ENCODE results near the gene NEK4.

NEK4 gene

GRCh38 chr3:52721730-52722008 lies 49.1 kb downstream of the NEK4 start:
- no peak overlapping the region for H3K9ac ChIP-seq (ENCODE audit: low read length)
- peak overlapping the region; percentile 86; the same call in 1 of the 2 replicates for H3K4me2 ChIP-seq (ENCODE audit: low read depth, low read length)
- H3K27ac ChIP-seq (ENCODE audit: low read length), result peak overlapping the region; percentile 76; the same call in 1 of the 2 replicates

GRCh38 chr3:52721002-52721729 lies 49.6 kb downstream of the NEK4 start:
- H3K4me1 ChIP-seq (ENCODE audit: low read length), result peaks cover 33% of the 10 kb centered on the region
- H3K4me2 ChIP-seq (ENCODE audit: low read depth, low read length), result peak overlapping the region; percentile 86
- H3K79me2 ChIP-seq (ENCODE audit: low read length), result 0 out of 2 replicates have a peak, but pooled peaks cover 6% of the 10 kb centered on the region
- H3K36me3 ChIP-seq (replicated peaks; ENCODE audit: insufficient read depth, low read length), result no peaks in the 10 kb centered on the region
- no peak for TF ChIP-seq EZH2phosphoT487 (IDR thresholded peaks at IDR 0.05; ENCODE audit: low read length)
- no peak for TF ChIP-seq CTCF (IDR thresholded peaks at IDR 0.05; ENCODE audit: low read length)
- TF ChIP-seq EZH2 (optimal IDR thresholded peaks at IDR 0.05; ENCODE audit: low read depth, low read length), result no peak
- H3K27me3 ChIP-seq (replicated peaks; ENCODE audit: insufficient read depth, low read length), result no peaks in the 10 kb centered on the region
- peak overlapping the region; percentile 76; the same call in 1 of the 2 replicates for H3K27ac ChIP-seq (ENCODE audit: low read length)
- H3K9ac ChIP-seq (ENCODE audit: low read length), result no peak overlapping the region
- H4K20me1 ChIP-seq (ENCODE audit: insufficient read depth, low read length), result no peaks in the 10 kb centered on the region
- peak; percentile 87 for DNase-seq
- H3K9me3 ChIP-seq (replicated peaks; ENCODE audit: insufficient read depth, low read length), result no peaks in the 10 kb centered on the region
- no peaks in the 10 kb centered on the region for H3K9me2 ChIP-seq (replicated peaks; ENCODE audit: insufficient read depth, low read length)
- peak overlapping the region; percentile 16; the same call in 1 of the 2 replicates for H3K4me3 ChIP-seq (ENCODE audit: low read length)
- H2AFZ ChIP-seq (ENCODE audit: low read length), result no peak overlapping the region
- H3F3A ChIP-seq (ENCODE audit: insufficient read depth, low read length), result peaks cover 29% of the 10 kb centered on the region

More at GRCh38 chr3:52721730-52722008, 49.1 kb downstream of the NEK4 start:
- H3F3A ChIP-seq (ENCODE audit: insufficient read depth, low read length), result peaks cover 29% of the 10 kb centered on the region
- no peak for DNase-seq
- H2AFZ ChIP-seq (ENCODE audit: low read length), result no peak overlapping the region
- H3K9me3 ChIP-seq (replicated peaks; ENCODE audit: insufficient read depth, low read length), result no peaks in the 10 kb centered on the region
- no peaks in the 10 kb centered on the region for H3K27me3 ChIP-seq (replicated peaks; ENCODE audit: insufficient read depth, low read length)
- H3K79me2 ChIP-seq (ENCODE audit: low read length), result 0 out of 2 replicates have a peak, but pooled peaks cover 6% of the 10 kb centered on the region
- H3K36me3 ChIP-seq (replicated peaks; ENCODE audit: insufficient read depth, low read length), result no peaks in the 10 kb centered on the region
- TF ChIP-seq EZH2 (optimal IDR thresholded peaks at IDR 0.05; ENCODE audit: low read depth, low read length) (no peak), EZH2phosphoT487 (IDR thresholded peaks at IDR 0.05; ENCODE audit: low read length) (no peak), CTCF (IDR thresholded peaks at IDR 0.05; ENCODE audit: low read length) (no peak)
- H3K9me2 ChIP-seq (replicated peaks; ENCODE audit: insufficient read depth, low read length), result no peaks in the 10 kb centered on the region
- H4K20me1 ChIP-seq (ENCODE audit: insufficient read depth, low read length), result no peaks in the 10 kb centered on the region
- H3K4me3 ChIP-seq (ENCODE audit: low read length), result no peak overlapping the region
- H3K4me1 ChIP-seq (ENCODE audit: low read length), result peaks cover 33% of the 10 kb centered on the region

GRCh38 chr3:52719618-52720017 lies 51.1 kb downstream of the NEK4 start:
- peaks cover 29% of the 10 kb centered on the region for H3F3A ChIP-seq (ENCODE audit: insufficient read depth, low read length)
- H4K20me1 ChIP-seq (ENCODE audit: insufficient read depth, low read length), result no peaks in the 10 kb centered on the region
- peak overlapping the region; percentile 76; the same call in 1 of the 2 replicates for H3K27ac ChIP-seq (ENCODE audit: low read length)
- no peaks in the 10 kb centered on the region for H3K27me3 ChIP-seq (replicated peaks; ENCODE audit: insufficient read depth, low read length)
- no peak for DNase-seq
- 0 out of 2 replicates have a peak, but pooled peaks cover 6% of the 10 kb centered on the region for H3K79me2 ChIP-seq (ENCODE audit: low read length)
- H3K36me3 ChIP-seq (replicated peaks; ENCODE audit: insufficient read depth, low read length), result no peaks in the 10 kb centered on the region
- no peaks in the 10 kb centered on the region for H3K9me2 ChIP-seq (replicated peaks; ENCODE audit: insufficient read depth, low read length)
- no peak overlapping the region for H2AFZ ChIP-seq (ENCODE audit: low read length)
- TF ChIP-seq EZH2phosphoT487 (IDR thresholded peaks at IDR 0.05; ENCODE audit: low read length) (no peak), EZH2 (optimal IDR thresholded peaks at IDR 0.05; ENCODE audit: low read depth, low read length) (no peak), CTCF (IDR thresholded peaks at IDR 0.05; ENCODE audit: low read length) (no peak)
- H3K9me3 ChIP-seq (replicated peaks; ENCODE audit: insufficient read depth, low read length), result no peaks in the 10 kb centered on the region
- H3K4me2 ChIP-seq (ENCODE audit: low read depth, low read length), result peak overlapping the region; percentile 86; the same call in 1 of the 2 replicates
- peaks cover 33% of the 10 kb centered on the region for H3K4me1 ChIP-seq (ENCODE audit: low read length)
- no peak overlapping the region for H3K4me3 ChIP-seq (ENCODE audit: low read length)
- no peak overlapping the region for H3K9ac ChIP-seq (ENCODE audit: low read length)

Data from MM.1S (cell line).